H9 (cell line): ENCODE measurements around the gene ABLIM1. TPM values are rescaled to one million over a fixed set of nuclear protein-coding genes. Genes with fewer than 3 reads are reported as not detected.

Source experiments
- DNase-seq: peaks from one replicate; pipeline ENCODE4 v3.0.0-alpha.2; 2017
- H2AFZ ChIP-seq: one replicate; pipeline ENCODE4 v1.6.1; 2013; ENCODE audit warnings: mild to moderate bottlenecking, low read length, control low read depth, moderate library complexity
- H2AK5ac ChIP-seq: 2 replicates; pipeline ENCODE4 v1.6.1; 2013; ENCODE audit warnings: low read length, control low read depth, mixed read lengths; ENCODE audit not compliant: insufficient read length
- H2BK120ac ChIP-seq: one replicate; pipeline ENCODE4 v1.6.1; 2013; ENCODE audit warnings: low read depth, mild to moderate bottlenecking, low read length, control low read depth, inconsistent platforms; ENCODE audit not compliant: poor library complexity, severe bottlenecking
- H2BK12ac ChIP-seq: 2 replicates; pipeline ENCODE4 v1.6.1; 2013; ENCODE audit warnings: low read length, control low read depth, mixed read lengths, low read depth; ENCODE audit not compliant: insufficient read length
- H2BK15ac ChIP-seq: 2 replicates; pipeline ENCODE4 v1.6.1; 2013; ENCODE audit warnings: low read depth, low read length, control low read depth
- H2BK20ac ChIP-seq: one replicate; pipeline ENCODE4 v1.6.1; 2013; ENCODE audit warnings: low read depth, mild to moderate bottlenecking, low read length, control low read depth, inconsistent platforms; ENCODE audit not compliant: poor library complexity, severe bottlenecking
- H2BK5ac ChIP-seq: 2 replicates; pipeline ENCODE4 v1.6.1; 2013; ENCODE audit warnings: low read length, control low read depth, mixed read lengths; ENCODE audit not compliant: insufficient read length
- H3K14ac ChIP-seq: 2 replicates; pipeline ENCODE4 v1.6.1; 2013; ENCODE audit warnings: low read length, control low read depth; ENCODE audit not compliant: insufficient read depth
- H3K18ac ChIP-seq: 2 replicates; pipeline ENCODE4 v1.6.1; 2013; ENCODE audit warnings: low read depth, mild to moderate bottlenecking, mixed read lengths, low read length, control low read depth; ENCODE audit not compliant: insufficient read length
- H3K23ac ChIP-seq: 2 replicates; pipeline ENCODE4 v1.6.1; 2013; ENCODE audit warnings: low read length, control low read depth, mixed read lengths, low read depth; ENCODE audit not compliant: insufficient read length
- H3K23me2 ChIP-seq: 2 replicates; pipeline ENCODE4 v1.6.1; 2013; ENCODE audit warnings: low read depth, mild to moderate bottlenecking, mixed read lengths, low read length, control low read depth; ENCODE audit not compliant: insufficient read length, poor library complexity, severe bottlenecking
- H3K27ac ChIP-seq: 2 replicates; pipeline ENCODE4 v1.5.1; 2013; ENCODE audit warnings: low read length, control low read depth, mixed read lengths, low read depth; ENCODE audit not compliant: insufficient read length
- H3K27me3 ChIP-seq: 2 replicates; pipeline ENCODE4 v1.6.1; 2013; ENCODE audit warnings: low read length, control low read depth, inconsistent platforms; ENCODE audit not compliant: insufficient read depth
- H3K4ac ChIP-seq: 2 replicates; pipeline ENCODE4 v1.6.1; 2013; ENCODE audit warnings: low read depth, mild to moderate bottlenecking, control low read depth, inconsistent platforms, low read length, moderate library complexity
- H3K4me1 ChIP-seq: 2 replicates; pipeline ENCODE4 v1.6.1; 2013; ENCODE audit warnings: low read length, control low read depth, inconsistent platforms; ENCODE audit not compliant: insufficient read depth
- H3K4me2 ChIP-seq: 2 replicates; pipeline ENCODE4 v1.6.1; 2013; ENCODE audit warnings: low read length, control low read depth, mixed read lengths; ENCODE audit not compliant: insufficient read length, insufficient read depth
- H3K56ac ChIP-seq: 2 replicates; pipeline ENCODE4 v1.6.1; 2013; ENCODE audit warnings: low read depth, mild to moderate bottlenecking, mixed read lengths, low read length, control low read depth; ENCODE audit not compliant: insufficient read length
- H3K79me1 ChIP-seq: 2 replicates; pipeline ENCODE4 v1.6.1; 2013; ENCODE audit warnings: low read depth, mild to moderate bottlenecking, moderate library complexity, low read length, control low read depth, inconsistent platforms; ENCODE audit not compliant: insufficient read depth, poor library complexity, severe bottlenecking
- H3K79me2 ChIP-seq: 2 replicates; pipeline ENCODE4 v1.6.1; 2013; ENCODE audit warnings: low read length, control low read depth, inconsistent platforms; ENCODE audit not compliant: insufficient read depth
- H3K9ac ChIP-seq: 2 replicates; pipeline ENCODE4 v1.6.1; 2013; ENCODE audit warnings: low read length, control low read depth, mixed read lengths; ENCODE audit not compliant: insufficient read length; ENCODE audit errors: extremely low read depth
- H3K9me3 ChIP-seq: one replicate; pipeline ENCODE4 v1.6.1; 2013; ENCODE audit warnings: low read depth, low read length, inconsistent platforms; ENCODE audit not compliant: control insufficient read depth
- H3T11ph ChIP-seq: one replicate; pipeline ENCODE4 v1.6.1; 2013; ENCODE audit warnings: mild to moderate bottlenecking, low read length, control low read depth, inconsistent platforms
- H4K20me1 ChIP-seq: one replicate; pipeline ENCODE4 v1.6.1; 2013; ENCODE audit not compliant: control insufficient read depth, insufficient read length, insufficient read depth
- H4K5ac ChIP-seq: 2 replicates; pipeline ENCODE4 v1.6.1; 2013; ENCODE audit warnings: low read depth, mild to moderate bottlenecking, mixed read lengths, low read length, control low read depth; ENCODE audit not compliant: insufficient read length
- H4K8ac ChIP-seq: replicated peaks from 2 replicates; pipeline ENCODE4 v1.6.1; 2013; ENCODE audit warnings: low read length, control low read depth, mixed read lengths, low read depth; ENCODE audit not compliant: insufficient read length
- H4K91ac ChIP-seq: 2 replicates; pipeline ENCODE4 v1.6.1; 2013; ENCODE audit warnings: low read depth, mild to moderate bottlenecking, moderate library complexity, mixed read lengths, low read length, control low read depth; ENCODE audit not compliant: insufficient read length
- H3K27ac Mint-ChIP-seq, 3 experiments: 2 replicates in 2 of 3; 3 replicates in 1 of 3; pipeline ENCODE4 v1.8.0; 2020 to 2021; ENCODE audit warnings: mixed read lengths in 3 of 3, mild to moderate bottlenecking in 1 of 3, moderate library complexity in 1 of 3
- H3K27me3 Mint-ChIP-seq: 2 replicates; pipeline ENCODE4 v1.8.0; 2021; ENCODE audit warnings: low read depth, mild to moderate bottlenecking, moderate library complexity, mixed read lengths
- H3K36me3 Mint-ChIP-seq, 3 experiments: 2 replicates in 2 of 3; 3 replicates in 1 of 3; pipeline ENCODE4 v1.8.0; 2020 to 2021; ENCODE audit warnings: low read depth in 3 of 3, mixed read lengths in 3 of 3; ENCODE audit not compliant: insufficient read depth in 1 of 3
- H3K4me1 Mint-ChIP-seq, 2 experiments: 2 replicates each; pipeline ENCODE4 v1.8.0; 2020; ENCODE audit warnings: mixed read lengths in 2 of 2
- H3K4me3 Mint-ChIP-seq, 2 experiments: 2 replicates in 1 of 2; 3 replicates in 1 of 2; pipeline ENCODE4 v1.8.0; 2020 to 2021; ENCODE audit warnings: mild to moderate bottlenecking in 2 of 2, mixed read lengths in 2 of 2, moderate library complexity in 1 of 2
- H3K9me3 Mint-ChIP-seq, 2 experiments: 2 replicates in 1 of 2; 3 replicates in 1 of 2; pipeline ENCODE4 v1.8.0; 2020; ENCODE audit warnings: mild to moderate bottlenecking in 2 of 2, mixed read lengths in 2 of 2, moderate library complexity in 1 of 2
- CTCF ChIP-seq: fragments of 200-600 bp; sonication (generic); conservative IDR thresholded peaks from 3 replicates; pipeline ENCODE4 v1.8.0; 2021; ENCODE audit warnings: antibody characterized with exemption, mild to moderate bottlenecking
- WGBS: extraction: QIAGEN DNeasy Blood & Tissue Kit; methylation state at CpG from one replicate; pipeline ENCODE4 v1.1.7; 2013; ENCODE audit warnings: missing lambda C conversion rate, low lambda C conversion rate, mixed read lengths; ENCODE audit not compliant: insufficient read length; ENCODE audit errors: extremely low coverage; 5-methylcytosine and 5-hydroxymethylcytosine counted together
- total RNA-seq: library from RNA; stranded (reverse); gene quantifications from 2 replicates; pipeline ENCODE4 v1.2.1, GENCODE V29; 2021

Gene ABLIM1
- total RNA-seq, 1 experiment from 2014 or later = 32.1 TPM

GRCh38 chr10:114682532-114682931, 24.5 kb upstream of the ABLIM1 start:
- Mint-ChIP-seq H3K36me3 (no peaks in the 10 kb centered on the region), H3K9me3 (no peaks in the 10 kb centered on the region), H3K27ac (no peak overlapping the region), H3K4me3 (no peak overlapping the region), H3K4me1 (peaks cover 8 to 15% of the 10 kb centered on the region in 2 experiments; a peak in 3 of 4 replicates), H3K27me3 (no peaks in the 10 kb centered on the region)
- Histone ChIP-seq H4K91ac (no peak overlapping the region), H3T11ph (no peak overlapping the region), H3K4me1 (no peaks in the 10 kb centered on the region), H2BK120ac (no peak overlapping the region), H3K79me1 (no peaks in the 10 kb centered on the region), H2BK20ac (no peak overlapping the region), H3K14ac (no peak overlapping the region), H2AFZ (no peak overlapping the region), H2BK5ac (no peak overlapping the region), H3K27ac (no peak overlapping the region), H3K4me2 (no peak overlapping the region), H3K23ac (no peak overlapping the region), H4K5ac (no peak overlapping the region), H3K27me3 (no peaks in the 10 kb centered on the region), H3K18ac (no peak overlapping the region), H3K9me3 (no peaks in the 10 kb centered on the region), H4K8ac (no peak overlapping the region), H3K23me2 (no peaks in the 10 kb centered on the region), H2BK12ac (no peak overlapping the region), H4K20me1 (no peaks in the 10 kb centered on the region), H3K56ac (no peak overlapping the region), H3K9ac (no peak overlapping the region), H3K79me2 (no peaks in the 10 kb centered on the region), H2BK15ac (no peak overlapping the region), H3K4ac (no peak overlapping the region), H2AK5ac (no peak overlapping the region)
- DNase-seq = no peak
- no CpG with 5 or more reads among the region's 4 CpGs for WGBS
- TF ChIP-seq CTCF = no peak
